GM12878 (cell line): ENCODE measurements around the gene DUOXA1. TPM values are rescaled to one million over a fixed set of nuclear protein-coding genes. Genes with fewer than 3 reads are reported as not detected.

Experiments used
- CHD2 ChIP-seq: IDR thresholded peaks from 2 replicates; pipeline ENCODE4 v1.6.1; 2011; ENCODE audit warnings: low read depth, low read length, improper control_type of control experiment, borderline replicate concordance
- CREB1 ChIP-seq: IDR thresholded peaks from 2 replicates; pipeline ENCODE4 v1.6.1; 2012; ENCODE audit warnings: low read depth, mild to moderate bottlenecking, inconsistent platforms
- EED ChIP-seq: sonication (generic); IDR thresholded peaks from 2 replicates; pipeline ENCODE4 v1.6.1; 2016; ENCODE audit warnings: antibody characterized with exemption, low read depth
- EZH2 ChIP-seq: IDR thresholded peaks from 2 replicates; pipeline ENCODE4 v1.6.1; 2012; ENCODE audit warnings: low read depth, mild to moderate bottlenecking, control low read depth, inconsistent platforms, low read length, borderline replicate concordance; ENCODE audit not compliant: control insufficient read depth
- FOXK2 ChIP-seq: fragments of 450-650 bp; IDR thresholded peaks from 2 replicates; pipeline ENCODE4 v1.6.1; 2017; ENCODE audit warnings: mild to moderate bottlenecking, moderate library complexity
- IKZF1 ChIP-seq: fragments of 450-650 bp; conservative IDR thresholded peaks from 2 replicates; pipeline ENCODE4 v1.6.1; 2017; ENCODE audit warnings: antibody characterized with exemption, mild to moderate bottlenecking
- JUND ChIP-seq: IDR thresholded peaks from 2 replicates; pipeline ENCODE4 v1.6.1; 2012; ENCODE audit warnings: low read depth, mild to moderate bottlenecking, low read length, improper control_type of control experiment, moderate library complexity
- KLF5 ChIP-seq: fragments of 450-650 bp; IDR thresholded peaks from 2 replicates; pipeline ENCODE4 v1.6.1; 2014; ENCODE audit warnings: mild to moderate bottlenecking; ENCODE audit not compliant: partially characterized antibody
- MEF2A ChIP-seq: IDR thresholded peaks from 2 replicates; pipeline ENCODE4 v1.6.1; 2011; ENCODE audit warnings: low read depth, mild to moderate bottlenecking, low read length, moderate library complexity; ENCODE audit not compliant: insufficient read depth
- NKRF ChIP-seq: fragments of 450-650 bp; conservative IDR thresholded peaks from 2 replicates; pipeline ENCODE4 v1.6.1; 2017; ENCODE audit warnings: mild to moderate bottlenecking, moderate library complexity
- NR2C1 ChIP-seq: fragments of 450-650 bp; IDR thresholded peaks from 2 replicates; pipeline ENCODE4 v1.6.1; 2017; ENCODE audit warnings: antibody characterized with exemption, mild to moderate bottlenecking, moderate library complexity
- RAD21 ChIP-seq: IDR thresholded peaks from 2 replicates; pipeline ENCODE4 v1.6.1; 2011; ENCODE audit warnings: mild to moderate bottlenecking, low read depth, low read length, moderate library complexity; ENCODE audit not compliant: insufficient read depth
- RB1 ChIP-seq: fragments of 450-650 bp; formaldehyde crosslinking; IDR thresholded peaks from 2 replicates; pipeline ENCODE4 v1.6.1; 2017; ENCODE audit warnings: mild to moderate bottlenecking, borderline replicate concordance
- SPI1 ChIP-seq: IDR thresholded peaks from 2 replicates; pipeline ENCODE4 v1.6.1; 2011; ENCODE audit warnings: low read depth, mild to moderate bottlenecking, low read length, moderate library complexity, borderline replicate concordance; ENCODE audit not compliant: insufficient read depth
- TAF1 ChIP-seq: IDR thresholded peaks from 2 replicates; pipeline ENCODE4 v1.6.1; 2011; ENCODE audit warnings: mild to moderate bottlenecking, low read depth, low read length, borderline replicate concordance
- TCF7 ChIP-seq: IDR thresholded peaks from 2 replicates; pipeline ENCODE4 v1.6.1; 2014; ENCODE audit warnings: antibody characterized with exemption, borderline replicate concordance
- ZBTB4 ChIP-seq: fragments of 450-650 bp; formaldehyde crosslinking; IDR thresholded peaks from 2 replicates; pipeline ENCODE4 v1.4.0; 2022; ENCODE audit warnings: mild to moderate bottlenecking, moderate library complexity
- polyA plus RNA-seq, 11 experiments: library from polyadenylated mRNA; depleted of rRNA in 4 of 11; unstranded in 6 of 11; stranded (reverse) in 5 of 11; fragments of >200 nt; fragmentation: Nextera tagmentation in 4 of 11; fragmentation: Illumina TruSeq in 1 of 11; extraction: Ambion mirVana in 4 of 11; extraction: Trizol in 1 of 11; gene quantifications; 1 replicate in 1 of 11; 2 replicates in 10 of 11; pipeline versions ENCODE4 v1.2.1 to v1.2.3, GENCODE V29; 2011 to 2016; ENCODE audit warnings: inconsistent platforms in 2 of 11, missing spikeins in 2 of 11, low read depth in 1 of 11
- total RNA-seq, 4 experiments: library from RNA; depleted of rRNA in 3 of 4; stranded (reverse); fragments of >200 nt in 3 of 4; fragmentation: Illumina TruSeq in 1 of 4; extraction: Trizol in 1 of 4; gene quantifications; 2 replicates each; pipeline versions ENCODE4 v1.2.1 to v1.2.3, GENCODE V29; 2013 to 2021
- TF ChIP-seq, protein P1 (sequence below): IDR thresholded peaks from 2 replicates; pipeline ENCODE4 v1.6.1; 2011; ENCODE audit warnings: borderline replicate concordance, low read depth, mild to moderate bottlenecking, moderate library complexity, low read length; ENCODE audit not compliant: insufficient read depth, poor library complexity, severe bottlenecking
- TF ChIP-seq, protein P2 (sequence below): fragments of 450-650 bp; IDR thresholded peaks from 2 replicates; pipeline ENCODE4 v1.6.1; 2018; ENCODE audit warnings: mild to moderate bottlenecking, low read depth, moderate library complexity; ENCODE audit not compliant: partially characterized antibody

DUOXA1 gene
- total and polyA plus RNA-seq, 10 of the 15 experiments (the other 5 are each of a cell fraction or from before 2014, with no cell fraction given), result 0.08 TPM; not detected in 9

GRCh38 chr15:45166834-45167630 is 37.4 kb upstream of the DUOXA1 start (continued):
- TF ChIP-seq, protein P1, sequence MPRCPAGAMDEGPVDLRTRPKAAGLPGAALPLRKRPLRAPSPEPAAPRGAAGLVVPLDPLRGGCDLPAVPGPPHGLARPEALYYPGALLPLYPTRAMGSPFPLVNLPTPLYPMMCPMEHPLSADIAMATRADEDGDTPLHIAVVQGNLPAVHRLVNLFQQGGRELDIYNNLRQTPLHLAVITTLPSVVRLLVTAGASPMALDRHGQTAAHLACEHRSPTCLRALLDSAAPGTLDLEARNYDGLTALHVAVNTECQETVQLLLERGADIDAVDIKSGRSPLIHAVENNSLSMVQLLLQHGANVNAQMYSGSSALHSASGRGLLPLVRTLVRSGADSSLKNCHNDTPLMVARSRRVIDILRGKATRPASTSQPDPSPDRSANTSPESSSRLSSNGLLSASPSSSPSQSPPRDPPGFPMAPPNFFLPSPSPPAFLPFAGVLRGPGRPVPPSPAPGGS, result peak; percentile 19
- peak; percentile 41 for TF ChIP-seq RAD21
- peak; percentile 62; the same call in 1 of the 2 replicates for TF ChIP-seq NR2C1
- TF ChIP-seq CHD2, result 0 out of 2 replicates have a peak, but pooled peaks have one; percentile 16
- peak; percentile 29; the same call in 1 of the 2 replicates for TF ChIP-seq SPI1
- TF ChIP-seq JUND, result no peak
- TF ChIP-seq, protein P2, sequence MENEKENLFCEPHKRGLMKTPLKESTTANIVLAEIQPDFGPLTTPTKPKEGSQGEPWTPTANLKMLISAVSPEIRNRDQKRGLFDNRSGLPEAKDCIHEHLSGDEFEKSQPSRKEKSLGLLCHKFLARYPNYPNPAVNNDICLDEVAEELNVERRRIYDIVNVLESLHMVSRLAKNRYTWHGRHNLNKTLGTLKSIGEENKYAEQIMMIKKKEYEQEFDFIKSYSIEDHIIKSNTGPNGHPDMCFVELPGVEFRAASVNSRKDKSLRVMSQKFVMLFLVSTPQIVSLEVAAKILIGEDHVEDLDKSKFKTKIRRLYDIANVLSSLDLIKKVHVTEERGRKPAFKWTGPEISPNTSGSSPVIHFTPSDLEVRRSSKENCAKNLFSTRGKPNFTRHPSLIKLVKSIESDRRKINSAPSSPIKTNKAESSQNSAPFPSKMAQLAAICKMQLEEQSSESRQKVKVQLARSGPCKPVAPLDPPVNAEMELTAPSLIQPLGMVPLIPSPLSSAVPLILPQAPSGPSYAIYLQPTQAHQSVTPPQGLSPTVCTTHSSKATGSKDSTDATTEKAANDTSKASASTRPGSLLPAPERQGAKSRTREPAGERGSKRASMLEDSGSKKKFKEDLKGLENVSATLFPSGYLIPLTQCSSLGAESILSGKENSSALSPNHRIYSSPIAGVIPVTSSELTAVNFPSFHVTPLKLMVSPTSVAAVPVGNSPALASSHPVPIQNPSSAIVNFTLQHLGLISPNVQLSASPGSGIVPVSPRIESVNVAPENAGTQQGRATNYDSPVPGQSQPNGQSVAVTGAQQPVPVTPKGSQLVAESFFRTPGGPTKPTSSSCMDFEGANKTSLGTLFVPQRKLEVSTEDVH, result no peak
- 0 out of 2 replicates have a peak, but pooled peaks have one; percentile 2 for TF ChIP-seq MEF2A
- peak; percentile 83 for TF ChIP-seq IKZF1
- TF ChIP-seq FOXK2, result no peak
- TF ChIP-seq KLF5, result no peak
- TF ChIP-seq EED, result no peak
- TF ChIP-seq EZH2, result no peak
- peak; percentile 84; the same call in 1 of the 2 replicates for TF ChIP-seq RB1
- TF ChIP-seq ZBTB4 (CRISPR knock-in tag), result peak; percentile 77; the same call in 1 of the 2 replicates
- TF ChIP-seq NKRF, result peak; percentile 57; the same call in 1 of the 2 replicates
- peak; percentile 44; the same call in 1 of the 2 replicates for TF ChIP-seq CREB1
- peak; percentile 36; the same call in 1 of the 2 replicates for TF ChIP-seq TAF1
- no peak for TF ChIP-seq TCF7
